Activated naive CD8-positive, alpha-beta T cell treated with anti-CD3 and anti-CD28 coated beads, Interleukin-2, amount 50 U/mL, for 24 hours (primary cell): ENCODE data around the gene SYNRG.

Source experiments
- ATAC-seq: fragments of 150-1000 bp; cut with Tn5 transposase; one replicate; pipeline ENCODE4 v1.10.0; 2021
- DNase-seq: peaks from one replicate; pipeline ENCODE4 v3.0.0; 2021
- H3K27ac Mint-ChIP-seq: one replicate; pipeline ENCODE4 v1.8.0; 2021; ENCODE audit warnings: mild to moderate bottlenecking, mixed read lengths
- H3K27me3 Mint-ChIP-seq: one replicate; pipeline ENCODE4 v1.8.0; 2021; ENCODE audit warnings: mixed read lengths
- H3K36me3 Mint-ChIP-seq: one replicate; pipeline ENCODE4 v1.8.0; 2021; ENCODE audit warnings: low read depth, mixed read lengths
- H3K4me1 Mint-ChIP-seq: one replicate; pipeline ENCODE4 v1.8.0; 2021; ENCODE audit warnings: mixed read lengths
- H3K4me3 Mint-ChIP-seq: one replicate; pipeline ENCODE4 v1.8.0; 2021; ENCODE audit warnings: mild to moderate bottlenecking, moderate library complexity, mixed read lengths
- H3K9me3 Mint-ChIP-seq: one replicate; pipeline ENCODE4 v1.8.0; 2021; ENCODE audit warnings: mixed read lengths

The SYNRG gene

DNA sequence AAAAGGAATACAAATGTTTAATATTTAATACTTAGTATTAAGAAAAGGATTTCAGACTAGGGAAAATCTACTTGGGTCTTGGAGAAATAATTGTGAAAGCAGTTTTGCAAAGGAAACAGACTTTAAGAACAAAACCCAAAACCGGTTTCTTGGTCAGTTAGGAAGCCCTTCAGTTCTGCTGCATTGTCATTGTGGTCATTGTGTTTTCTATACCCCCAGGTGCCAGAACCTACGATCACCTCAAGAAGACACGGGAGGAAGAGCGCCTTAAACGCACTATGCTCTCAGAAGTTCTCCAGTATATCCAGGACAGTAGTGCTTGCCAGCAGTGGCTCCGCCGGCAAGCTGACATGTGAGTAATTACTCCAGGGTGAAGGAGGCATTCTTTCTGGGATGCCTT lies 139.0 kb downstream of the SYNRG start:
- no peak for DNase-seq
- Mint-ChIP-seq H3K4me3 (no peak overlapping the region), H3K27me3 (no peaks in the 10 kb centered on the region), H3K36me3 (peaks cover 38% of the 10 kb centered on the region), H3K4me1 (no peaks in the 10 kb centered on the region), H3K27ac (no peak overlapping the region), H3K9me3 (no peaks in the 10 kb centered on the region)
- ATAC-seq = no peak

DNA sequence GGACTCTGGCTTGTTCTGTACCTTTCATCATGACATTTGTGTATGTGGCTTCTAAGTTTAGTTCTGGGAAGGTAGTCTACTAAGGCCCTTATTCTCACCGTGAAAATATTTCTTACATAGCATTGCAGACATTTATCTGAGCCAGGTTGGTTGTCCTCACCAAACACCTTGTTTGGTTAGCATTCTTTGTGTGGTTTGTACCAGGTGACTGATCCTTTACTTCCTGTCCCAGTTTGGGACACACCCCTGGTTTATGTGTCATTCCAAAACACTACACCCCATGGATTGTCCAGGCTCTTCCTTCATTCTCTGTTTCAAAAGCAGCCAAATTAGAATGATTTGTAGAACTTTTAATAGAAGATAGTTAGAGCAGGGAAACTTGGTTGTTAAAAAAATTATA lies 142.7 kb downstream of the SYNRG start:
- no peaks in the 10 kb centered on the region for H3K9me3 Mint-ChIP-seq
- H3K4me1 Mint-ChIP-seq = peaks cover 5% of the 10 kb centered on the region
- H3K4me3 Mint-ChIP-seq = no peak overlapping the region
- no peak for DNase-seq
- H3K27me3 Mint-ChIP-seq = no peaks in the 10 kb centered on the region
- no peak for ATAC-seq
- peaks cover 42% of the 10 kb centered on the region for H3K36me3 Mint-ChIP-seq
- no peak overlapping the region for H3K27ac Mint-ChIP-seq

DNA sequence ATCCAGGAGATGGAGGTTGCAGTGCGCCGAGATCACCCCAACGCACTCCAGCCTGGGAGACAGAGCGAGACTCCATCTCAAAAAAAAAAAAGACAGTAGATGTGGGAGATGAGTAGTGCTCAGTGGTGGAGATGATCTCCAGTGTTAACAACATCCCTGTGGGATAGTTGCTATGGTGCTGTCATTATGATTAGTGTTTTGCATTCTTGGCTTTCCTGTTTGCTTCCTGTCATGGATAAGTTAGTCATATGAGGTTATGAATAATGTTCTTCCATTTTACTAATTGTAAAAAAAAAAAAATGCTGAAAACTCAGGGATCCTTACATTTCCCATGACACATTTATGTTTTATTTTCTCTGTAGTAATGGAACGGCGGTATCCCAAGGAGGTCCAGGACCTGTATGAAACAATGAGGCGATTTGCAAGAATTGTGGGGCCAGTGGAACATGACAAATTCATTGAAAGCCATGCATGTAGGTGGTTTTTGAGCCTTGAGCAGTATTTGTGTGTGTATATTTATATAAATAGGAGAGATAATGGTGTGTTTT lies 144.1 kb downstream of the SYNRG start:
- ATAC-seq = no peak
- H3K27me3 Mint-ChIP-seq = no peaks in the 10 kb centered on the region
- H3K4me3 Mint-ChIP-seq = no peak overlapping the region
- H3K36me3 Mint-ChIP-seq = peaks cover 35% of the 10 kb centered on the region
- no peak for DNase-seq
- no peaks in the 10 kb centered on the region for H3K9me3 Mint-ChIP-seq
- peaks cover 12% of the 10 kb centered on the region for H3K4me1 Mint-ChIP-seq
- H3K27ac Mint-ChIP-seq = no peak overlapping the region
